ENCODE results near the gene CACNA2D1.
"Not testable (repeated sequence)": the region's sequence is repeated elsewhere in the genome, so short reads cannot be mapped to it uniquely, and the experiment has no call there.

CACNA2D1 gene

GRCh38 chr7:82389876-82390275, 53.7 kb downstream of the CACNA2D1 start:
- DNase-seq (ENCODE audit: low read depth) = no peak
- TF ChIP-seq, protein P1, sequence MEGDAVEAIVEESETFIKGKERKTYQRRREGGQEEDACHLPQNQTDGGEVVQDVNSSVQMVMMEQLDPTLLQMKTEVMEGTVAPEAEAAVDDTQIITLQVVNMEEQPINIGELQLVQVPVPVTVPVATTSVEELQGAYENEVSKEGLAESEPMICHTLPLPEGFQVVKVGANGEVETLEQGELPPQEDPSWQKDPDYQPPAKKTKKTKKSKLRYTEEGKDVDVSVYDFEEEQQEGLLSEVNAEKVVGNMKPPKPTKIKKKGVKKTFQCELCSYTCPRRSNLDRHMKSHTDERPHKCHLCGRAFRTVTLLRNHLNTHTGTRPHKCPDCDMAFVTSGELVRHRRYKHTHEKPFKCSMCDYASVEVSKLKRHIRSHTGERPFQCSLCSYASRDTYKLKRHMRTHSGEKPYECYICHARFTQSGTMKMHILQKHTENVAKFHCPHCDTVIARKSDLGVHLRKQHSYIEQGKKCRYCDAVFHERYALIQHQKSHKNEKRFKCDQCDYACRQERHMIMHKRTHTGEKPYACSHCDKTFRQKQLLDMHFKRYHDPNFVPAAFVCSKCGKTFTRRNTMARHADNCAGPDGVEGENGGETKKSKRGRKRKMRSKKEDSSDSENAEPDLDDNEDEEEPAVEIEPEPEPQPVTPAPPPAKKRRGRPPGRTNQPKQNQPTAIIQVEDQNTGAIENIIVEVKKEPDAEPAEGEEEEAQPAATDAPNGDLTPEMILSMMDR (IDR thresholded peaks at IDR 0.05; ENCODE audit: control insufficient read depth, insufficient read depth, low read depth, low read length, missing control alignments) = no peak
- H3K4me3 ChIP-seq (ENCODE audit: control insufficient read depth, low read depth, low read length) = no peak overlapping the region

DNA sequence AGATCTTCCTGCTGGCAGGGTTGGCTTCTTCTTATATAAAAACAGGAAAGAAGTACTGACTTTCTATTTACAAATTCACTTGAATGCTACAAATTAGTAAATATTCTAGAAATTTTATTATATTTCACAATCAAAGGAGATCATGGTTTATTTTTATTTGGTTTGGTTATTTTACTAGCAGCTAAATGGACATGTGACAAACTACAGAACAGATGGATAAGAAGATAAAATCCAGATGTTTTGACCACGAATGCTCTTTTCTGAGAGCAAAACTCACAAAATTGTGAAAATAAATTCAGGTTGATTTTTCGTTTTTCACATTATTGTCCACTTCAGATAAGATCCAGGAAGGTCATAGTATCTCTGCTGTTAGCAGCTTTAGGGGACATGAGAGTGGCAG, 55.4 kb downstream of the CACNA2D1 start:
- DNase-seq (ENCODE audit: low read depth) = peak; percentile 11
- no peak overlapping the region for H3K4me3 ChIP-seq (ENCODE audit: control insufficient read depth, low read depth, low read length)
- TF ChIP-seq, protein P1 (IDR thresholded peaks at IDR 0.05; ENCODE audit: control insufficient read depth, insufficient read depth, low read depth, low read length, missing control alignments) = no peak

DNA sequence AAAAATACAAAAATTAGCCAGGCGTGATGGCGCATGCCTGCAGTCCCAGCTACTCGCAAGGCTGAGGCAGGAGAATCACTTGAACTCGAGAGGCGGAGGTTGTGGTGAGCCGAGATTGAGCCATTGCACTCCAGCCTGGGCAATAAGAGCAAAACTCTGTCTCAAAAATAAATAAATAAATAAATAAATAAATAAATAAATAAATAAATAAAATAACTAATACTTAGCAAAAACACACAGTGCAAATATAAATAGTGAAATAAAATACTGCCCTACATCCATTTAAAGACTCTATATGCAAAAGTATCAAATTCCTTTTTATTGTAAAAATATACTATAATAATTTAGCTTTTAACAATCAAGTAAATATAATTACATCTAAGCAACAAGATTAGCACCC, 57.0 kb downstream of the CACNA2D1 start:
- not testable (repeated sequence) for DNase-seq (ENCODE audit: low read depth); H3K4me3 ChIP-seq (ENCODE audit: control insufficient read depth, low read depth, low read length)

DNA sequence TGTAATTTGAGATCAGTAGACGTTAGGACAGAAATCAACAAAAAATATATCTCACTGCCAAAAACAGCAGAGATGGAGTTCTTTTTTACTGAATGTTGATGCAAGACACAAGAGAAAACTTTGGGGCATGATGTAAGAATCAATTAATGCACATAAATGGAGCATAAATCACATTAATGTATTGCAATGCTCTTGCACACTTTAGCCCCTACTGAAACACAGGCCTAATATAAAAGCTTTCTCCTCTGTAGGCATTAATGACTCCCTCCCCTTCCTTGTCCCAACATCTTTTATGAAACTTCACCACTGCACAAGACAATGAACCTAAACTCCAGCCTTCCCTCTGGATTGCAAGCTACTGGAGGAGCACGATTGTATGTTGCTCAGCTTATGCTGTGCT, 58.8 kb downstream of the CACNA2D1 start:
- H3K4me3 ChIP-seq (ENCODE audit: control insufficient read depth, low read depth, low read length) = no peak overlapping the region
- DNase-seq (ENCODE audit: low read depth) = no peak
- TF ChIP-seq, protein P1 (IDR thresholded peaks at IDR 0.05; ENCODE audit: control insufficient read depth, insufficient read depth, low read depth, low read length, missing control alignments) = no peak

- TF ChIP-seq, protein P1 (IDR thresholded peaks at IDR 0.05; ENCODE audit: control insufficient read depth, insufficient read depth, low read depth, low read length, missing control alignments) = no peak
- DNase-seq (ENCODE audit: low read depth) = no peak
- no peak overlapping the region for H3K4me3 ChIP-seq (ENCODE audit: control insufficient read depth, low read depth, low read length)
Observed at GRCh38 chr7:82384051-82384464, 59.5 kb downstream of the CACNA2D1 start.

DNA sequence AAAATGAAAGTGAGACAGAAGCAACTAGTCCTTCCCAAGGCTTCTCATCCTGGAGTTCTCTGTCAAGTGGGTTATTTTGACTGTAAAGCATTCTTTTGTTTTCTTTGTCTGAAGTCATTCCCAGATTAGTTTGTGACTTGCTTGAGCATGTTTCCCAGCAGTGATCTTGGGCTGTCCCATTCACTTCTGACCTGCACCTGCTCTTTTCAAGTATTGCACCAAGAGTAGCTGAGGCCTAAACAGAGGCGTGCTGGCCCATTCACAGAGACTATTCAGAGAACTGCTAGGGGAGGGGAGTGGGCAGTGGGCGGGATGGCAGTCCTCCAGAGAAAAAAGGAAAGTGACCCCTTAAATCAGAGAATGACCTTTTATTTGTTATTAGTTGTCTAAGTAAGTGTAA, 61.3 kb downstream of the CACNA2D1 start:
- TF ChIP-seq, protein P1 (IDR thresholded peaks at IDR 0.05; ENCODE audit: control insufficient read depth, insufficient read depth, low read depth, low read length, missing control alignments) = no peak
- DNase-seq (ENCODE audit: low read depth) = no peak
- H3K4me3 ChIP-seq (ENCODE audit: control insufficient read depth, low read depth, low read length) = no peak overlapping the region

- DNase-seq (ENCODE audit: low read depth) = no peak
- H3K4me3 ChIP-seq (ENCODE audit: control insufficient read depth, low read depth, low read length) = no peak overlapping the region
- TF ChIP-seq, protein P1 (IDR thresholded peaks at IDR 0.05; ENCODE audit: control insufficient read depth, insufficient read depth, low read depth, low read length, missing control alignments) = no peak
Observed at GRCh38 chr7:82376739-82377138, 66.8 kb downstream of the CACNA2D1 start.
